Measurements from ENCODE around the gene GMDS.

GMDS gene

GRCh38 chr6:1819007-1819406, 426.4 kb downstream of the GMDS start:
- no peaks in the 10 kb centered on the region for H4K20me1 ChIP-seq (ENCODE audit: insufficient read depth, low read length, poor library complexity, severe bottlenecking)
- TF ChIP-seq EZH2phosphoT487 (IDR thresholded peaks at IDR 0.05; ENCODE audit: borderline replicate concordance) (no peak), CTCF (conservative IDR thresholded peaks at IDR 0.05; ENCODE audit: low read length) (no peak)
- peaks cover 37% of the 10 kb centered on the region for H3K4me1 ChIP-seq (ENCODE audit: insufficient read depth, low read length, poor library complexity, severe bottlenecking)
- H3K9me3 ChIP-seq (ENCODE audit: insufficient read depth, low read depth, low read length), result no peaks in the 10 kb centered on the region
- no peak overlapping the region for H3K9ac ChIP-seq (ENCODE audit: low read depth, low read length, poor library complexity, severe bottlenecking)
- H3K27me3 ChIP-seq (ENCODE audit: insufficient read depth, low read length, poor library complexity, severe bottlenecking), result no peaks in the 10 kb centered on the region
- H3K4me3 ChIP-seq (ENCODE audit: low read length, poor library complexity, severe bottlenecking), result no peak overlapping the region
- no peak overlapping the region for H3K4me2 ChIP-seq (ENCODE audit: low read depth, low read length, poor library complexity, severe bottlenecking)
- no peaks in the 10 kb centered on the region for H3K36me3 ChIP-seq (ENCODE audit: insufficient read depth, low read length)
- no peaks in the 10 kb centered on the region for H3F3A ChIP-seq (ENCODE audit: low read depth)
- no peaks in the 10 kb centered on the region for H3K9me2 ChIP-seq (replicated peaks; ENCODE audit: low read depth, low read length)
- no peaks in the 10 kb centered on the region for H3K79me2 ChIP-seq (ENCODE audit: insufficient read depth, low read length)
- no peak overlapping the region for H2AFZ ChIP-seq (ENCODE audit: low read length)

- no peaks in the 10 kb centered on the region for H3K27me3 ChIP-seq (ENCODE audit: insufficient read depth, low read length, poor library complexity, severe bottlenecking)
- H3F3A ChIP-seq (ENCODE audit: low read depth), result no peaks in the 10 kb centered on the region
- H2AFZ ChIP-seq (ENCODE audit: low read length), result no peak overlapping the region
- no peaks in the 10 kb centered on the region for H4K20me1 ChIP-seq (ENCODE audit: insufficient read depth, low read length, poor library complexity, severe bottlenecking)
- H3K79me2 ChIP-seq (ENCODE audit: insufficient read depth, low read length), result no peaks in the 10 kb centered on the region
- no peak overlapping the region for H3K9ac ChIP-seq (ENCODE audit: low read depth, low read length, poor library complexity, severe bottlenecking)
- peaks cover 41% of the 10 kb centered on the region for H3K4me1 ChIP-seq (ENCODE audit: insufficient read depth, low read length, poor library complexity, severe bottlenecking)
- no peaks in the 10 kb centered on the region for H3K9me3 ChIP-seq (ENCODE audit: insufficient read depth, low read depth, low read length)
- H3K36me3 ChIP-seq (ENCODE audit: insufficient read depth, low read length), result no peaks in the 10 kb centered on the region
- no peaks in the 10 kb centered on the region for H3K9me2 ChIP-seq (replicated peaks; ENCODE audit: low read depth, low read length)
- H3K4me3 ChIP-seq (ENCODE audit: low read length, poor library complexity, severe bottlenecking), result no peak overlapping the region
- no peak for TF ChIP-seq EZH2phosphoT487 (IDR thresholded peaks at IDR 0.05; ENCODE audit: borderline replicate concordance)
- no peak for TF ChIP-seq CTCF (conservative IDR thresholded peaks at IDR 0.05; ENCODE audit: low read length)
- H3K4me2 ChIP-seq (ENCODE audit: low read depth, low read length, poor library complexity, severe bottlenecking), result no peak overlapping the region
Measured at GRCh38 chr6:1817033-1817761, 428.2 kb downstream of the GMDS start.

GRCh38 chr6:1815827-1816452, 429.5 kb downstream of the GMDS start:
- Histone ChIP-seq H3K9ac (ENCODE audit: low read depth, low read length, poor library complexity, severe bottlenecking) (no peak overlapping the region), H3K27me3 (ENCODE audit: insufficient read depth, low read length, poor library complexity, severe bottlenecking) (no peaks in the 10 kb centered on the region), H3K9me2 (replicated peaks; ENCODE audit: low read depth, low read length) (no peaks in the 10 kb centered on the region), H2AFZ (ENCODE audit: low read length) (no peak overlapping the region), H3K9me3 (ENCODE audit: insufficient read depth, low read depth, low read length) (no peaks in the 10 kb centered on the region), H3K4me1 (ENCODE audit: insufficient read depth, low read length, poor library complexity, severe bottlenecking) (peaks cover 47% of the 10 kb centered on the region), H3F3A (ENCODE audit: low read depth) (no peaks in the 10 kb centered on the region), H3K36me3 (ENCODE audit: insufficient read depth, low read length) (no peaks in the 10 kb centered on the region), H3K79me2 (ENCODE audit: insufficient read depth, low read length) (no peaks in the 10 kb centered on the region), H3K4me2 (ENCODE audit: low read depth, low read length, poor library complexity, severe bottlenecking) (no peak overlapping the region), H4K20me1 (ENCODE audit: insufficient read depth, low read length, poor library complexity, severe bottlenecking) (no peaks in the 10 kb centered on the region), H3K4me3 (ENCODE audit: low read length, poor library complexity, severe bottlenecking) (no peak overlapping the region)
- TF ChIP-seq CTCF (conservative IDR thresholded peaks at IDR 0.05; ENCODE audit: low read length) (peak; percentile 33; the same call in 1 of the 2 replicates), EZH2phosphoT487 (IDR thresholded peaks at IDR 0.05; ENCODE audit: borderline replicate concordance) (no peak)

Measured in Loucy (cell line).